ENCODE data around the gene CCR7.

Gene CCR7

DNA sequence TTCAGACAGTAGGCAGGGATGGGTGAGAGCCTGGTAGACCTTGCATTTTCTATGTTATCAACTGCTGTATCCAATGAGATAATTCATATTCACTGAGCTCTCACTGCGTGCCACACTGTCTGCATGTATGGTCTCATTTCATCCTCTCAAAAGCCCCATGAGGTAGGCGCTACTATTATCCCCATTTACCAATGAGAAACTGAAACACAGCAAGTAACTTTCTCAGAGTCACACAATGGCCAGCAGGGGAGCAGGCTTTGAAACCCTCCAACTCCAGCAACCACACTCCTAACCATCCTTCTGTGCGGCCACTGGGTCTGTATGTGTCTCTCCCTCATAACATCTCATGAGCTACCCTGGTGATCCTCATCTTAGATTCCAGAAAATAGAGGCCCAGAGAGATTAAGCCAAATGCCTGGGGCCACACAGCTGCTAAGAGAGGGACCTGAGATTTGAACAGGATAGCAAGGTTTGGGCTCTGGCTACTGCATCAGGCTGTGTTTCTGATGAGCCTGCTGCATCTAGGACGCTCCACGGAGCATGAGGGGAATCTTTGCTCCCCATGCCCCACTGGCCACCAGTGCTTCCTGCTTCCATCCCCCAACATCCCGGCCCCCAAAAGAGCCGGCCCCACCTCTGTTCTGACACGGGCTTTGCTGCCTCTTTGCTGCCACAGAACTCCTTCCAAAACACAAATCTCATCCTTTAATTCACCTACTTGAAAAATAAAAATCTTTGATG is 3.2 kb downstream of the CCR7 start:
- ATAC-seq (ENCODE audit: low read depth) (peak; percentile 48), DNase-seq (ENCODE audit: low spot score in 2 of 2) (peak in 1 of 2 donors; percentile 62)
- Mint-ChIP-seq H3K4me3 (peak overlapping the region; percentile 89), H3K36me3 (peaks cover 15% of the 10 kb centered on the region), H3K4me1 (peaks cover 50% of the 10 kb centered on the region), H3K9me3 (no peaks in the 10 kb centered on the region), H3K27me3 (no peaks in the 10 kb centered on the region), H3K27ac (peak overlapping the region; percentile 97)

- Mint-ChIP-seq H3K9me3 (no peaks in the 10 kb centered on the region), H3K27me3 (no peaks in the 10 kb centered on the region), H3K27ac (peak overlapping the region; percentile 97), H3K36me3 (peaks cover 17% of the 10 kb centered on the region), H3K4me1 (peaks cover 50% of the 10 kb centered on the region), H3K4me3 (peak overlapping the region; percentile 89)
- ATAC-seq (ENCODE audit: low read depth), result no peak
- DNase-seq (ENCODE audit: low spot score in 2 of 2), result no peak
Measured at GRCh38 chr17:40561294-40561870, 3.9 kb downstream of the CCR7 start.

GRCh38 chr17:40560592-40561293 is 4.5 kb downstream of the CCR7 start:
- Mint-ChIP-seq H3K27ac (peak overlapping the region; percentile 97), H3K4me3 (peak overlapping the region; percentile 89), H3K27me3 (no peaks in the 10 kb centered on the region), H3K9me3 (no peaks in the 10 kb centered on the region), H3K4me1 (peaks cover 44% of the 10 kb centered on the region), H3K36me3 (peaks cover 17% of the 10 kb centered on the region)
- peak; percentile 71 to 80 for DNase-seq (ENCODE audit: low spot score in 2 of 2)
- ATAC-seq (ENCODE audit: low read depth), result peak; percentile 51

DNA sequence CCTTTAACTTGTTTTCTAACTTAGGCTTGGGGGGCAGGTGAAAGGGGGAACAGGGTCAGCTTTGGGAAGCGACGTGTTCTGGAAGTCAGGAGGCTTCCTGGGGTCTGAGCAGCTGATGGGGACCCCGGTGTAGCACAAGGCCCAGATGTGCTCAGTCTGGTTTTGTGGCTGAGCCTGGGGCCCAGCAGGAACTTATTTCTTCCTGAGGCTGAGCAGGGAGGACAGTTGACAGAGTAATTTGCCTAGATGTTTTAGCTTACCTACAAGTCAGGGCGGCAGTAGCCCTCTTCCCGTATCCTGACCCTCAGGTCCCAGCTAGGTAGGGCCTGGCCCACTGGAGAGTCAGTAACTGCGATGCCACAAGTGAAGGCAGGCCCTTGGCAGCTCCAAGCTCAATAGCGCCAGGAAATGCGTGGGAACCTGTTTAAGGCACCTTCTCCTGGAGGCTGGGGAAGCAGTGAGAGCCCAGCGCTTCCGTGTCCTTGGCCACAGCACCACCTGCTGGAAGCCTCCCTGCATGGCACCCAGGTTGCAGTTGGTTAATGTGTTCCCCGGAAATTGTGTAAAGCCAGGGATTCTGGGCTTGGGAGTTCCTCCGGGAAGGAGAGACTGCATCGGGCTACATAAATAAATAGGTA is 5.2 kb downstream of the CCR7 start:
- Mint-ChIP-seq H3K27me3 (no peaks in the 10 kb centered on the region), H3K27ac (peak overlapping the region; percentile 97), H3K4me1 (peaks cover 43% of the 10 kb centered on the region), H3K4me3 (peak overlapping the region; percentile 89), H3K9me3 (no peaks in the 10 kb centered on the region), H3K36me3 (peaks cover 21% of the 10 kb centered on the region)
- DNase-seq (ENCODE audit: low spot score in 2 of 2) (peak; percentile 82 to 90), ATAC-seq (ENCODE audit: low read depth) (peak; percentile 31)

- peaks cover 47% of the 10 kb centered on the region for H3K4me1 Mint-ChIP-seq
Measured at GRCh38 chr17:40559564-40559916, 5.7 kb downstream of the CCR7 start.

DNA sequence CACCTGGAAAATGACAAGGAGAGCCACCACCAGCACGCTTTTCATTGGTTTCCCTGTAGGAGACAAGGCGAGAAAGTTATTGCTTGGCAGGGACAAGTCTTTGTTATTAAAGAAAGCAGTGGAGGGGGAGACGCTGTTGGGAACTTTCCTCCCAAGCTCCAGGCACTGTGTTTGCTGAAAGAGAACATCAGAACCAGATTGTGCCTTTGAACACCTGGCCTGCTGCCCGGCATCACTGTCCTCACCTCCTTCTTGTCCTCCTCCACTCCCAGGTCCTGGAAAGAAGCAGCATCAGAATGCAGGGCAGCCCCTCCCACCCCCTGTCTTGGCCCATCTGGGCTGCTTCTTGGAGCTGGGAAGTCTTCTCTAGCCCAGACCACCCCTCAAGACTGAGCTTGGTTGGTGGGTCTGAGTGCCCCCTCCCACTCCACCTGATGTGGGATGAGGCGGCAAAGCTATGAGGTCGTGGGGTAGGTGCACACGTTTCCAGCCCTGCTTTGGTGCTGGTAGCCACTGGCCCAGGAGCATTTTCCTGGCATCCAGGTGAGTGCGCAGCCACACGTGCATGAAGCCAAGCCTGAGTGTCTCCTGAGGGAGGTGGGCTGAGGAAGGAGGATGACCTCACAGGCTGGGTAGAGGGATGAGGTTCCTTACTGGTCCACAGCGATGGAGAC is 6.2 kb downstream of the CCR7 start:
- peaks cover 50% of the 10 kb centered on the region for H3K4me1 Mint-ChIP-seq
- peaks cover 29% of the 10 kb centered on the region for H3K36me3 Mint-ChIP-seq

More at GRCh38 chr17:40559564-40559916, 5.7 kb downstream of the CCR7 start:
- peaks cover 27% of the 10 kb centered on the region for H3K36me3 Mint-ChIP-seq
- no peak for DNase-seq (ENCODE audit: low spot score in 2 of 2)
- H3K27me3 Mint-ChIP-seq, result no peaks in the 10 kb centered on the region
- H3K4me3 Mint-ChIP-seq, result peak overlapping the region; percentile 89
- no peaks in the 10 kb centered on the region for H3K9me3 Mint-ChIP-seq
- no peak for ATAC-seq (ENCODE audit: low read depth)
- peak overlapping the region; percentile 97 for H3K27ac Mint-ChIP-seq

DNA sequence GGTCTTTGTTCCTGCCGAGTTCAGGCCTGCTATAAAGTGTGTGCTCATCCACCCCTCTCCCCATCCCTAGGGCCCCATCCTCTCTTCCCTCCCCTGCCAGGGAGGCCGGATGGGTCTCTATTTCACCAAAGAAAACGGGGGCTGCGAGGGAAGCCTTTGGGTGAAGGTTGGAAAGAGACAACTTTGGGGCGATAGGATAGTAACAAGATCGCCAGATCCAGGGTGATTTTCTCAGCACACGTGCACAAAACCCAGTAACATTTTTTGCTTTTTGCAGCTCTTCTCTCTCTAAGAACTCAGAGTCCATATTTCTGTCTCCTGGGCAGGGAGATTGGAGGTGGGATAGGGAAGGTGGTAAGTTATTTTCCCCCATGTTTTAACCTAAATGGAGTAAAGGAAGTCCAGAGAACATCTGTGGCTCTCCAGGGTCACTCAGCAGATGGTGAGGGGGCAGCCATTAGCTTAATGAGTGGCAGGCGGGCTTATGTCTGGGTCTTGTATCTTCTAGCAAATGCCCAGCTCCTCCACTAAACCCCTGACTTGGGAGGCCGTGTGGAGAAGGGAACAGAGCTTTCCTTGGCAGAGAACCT is 6.9 kb downstream of the CCR7 start:
- peaks cover 29% of the 10 kb centered on the region for H3K36me3 Mint-ChIP-seq
- no peaks in the 10 kb centered on the region for H3K9me3 Mint-ChIP-seq
- H3K4me1 Mint-ChIP-seq, result peaks cover 51% of the 10 kb centered on the region
- H3K27ac Mint-ChIP-seq, result peak overlapping the region; percentile 52
- no peak for ATAC-seq (ENCODE audit: low read depth)
- H3K4me3 Mint-ChIP-seq, result no peak overlapping the region
- DNase-seq (ENCODE audit: low spot score in 2 of 2), result no peak
- no peaks in the 10 kb centered on the region for H3K27me3 Mint-ChIP-seq

More for the DNA sequence above, 6.2 kb downstream of the CCR7 start:
- H3K4me3 Mint-ChIP-seq, result peak overlapping the region; percentile 43
- no peak for DNase-seq (ENCODE audit: low spot score in 2 of 2)
- H3K27ac Mint-ChIP-seq, result peak overlapping the region; percentile 97
- no peaks in the 10 kb centered on the region for H3K9me3 Mint-ChIP-seq
- no peaks in the 10 kb centered on the region for H3K27me3 Mint-ChIP-seq
- no peak for ATAC-seq (ENCODE audit: low read depth)

DNA sequence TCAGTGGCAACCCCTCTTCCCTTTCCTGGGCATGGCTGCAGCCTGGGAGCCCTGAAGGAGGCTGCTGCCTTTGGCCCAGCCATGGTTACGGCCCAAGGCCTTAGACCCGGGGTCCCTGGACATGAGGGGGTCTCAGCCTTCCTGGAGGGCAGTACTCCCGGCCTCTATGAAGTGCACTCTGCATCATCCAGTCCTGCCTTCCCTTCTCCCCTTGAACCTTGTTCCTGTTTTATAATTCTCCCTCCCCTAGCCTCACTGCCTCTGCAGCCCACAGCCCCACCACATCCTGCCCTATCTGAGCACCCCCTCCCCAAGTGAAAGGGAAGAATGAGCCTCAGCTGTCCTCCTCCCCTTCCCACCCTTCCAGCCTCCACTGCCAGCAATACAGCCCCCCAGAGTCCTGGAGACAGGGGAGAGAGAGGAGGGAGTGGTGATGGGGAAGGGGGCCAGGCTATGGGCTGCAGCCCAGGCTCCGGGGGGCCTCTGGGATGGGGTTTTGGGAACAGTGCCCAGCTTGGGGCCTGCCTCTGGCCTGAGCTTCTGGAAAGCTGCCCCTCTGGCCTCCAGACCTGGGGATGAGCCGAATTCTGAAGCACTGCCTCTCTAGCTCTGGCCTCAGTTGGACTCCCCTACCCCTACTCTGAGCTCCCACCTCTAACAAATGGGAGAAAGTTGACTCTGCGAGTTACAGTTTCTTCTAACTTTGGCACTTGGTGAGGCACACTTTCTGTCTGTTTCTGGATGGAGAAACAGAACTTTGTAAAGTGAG is 7.6 kb downstream of the CCR7 start:
- ATAC-seq (ENCODE audit: low read depth) (no peak), DNase-seq (ENCODE audit: low spot score in 2 of 2) (peak in 1 of 2 donors; percentile 11)
- peak overlapping the region; percentile 70 for H3K27ac Mint-ChIP-seq
- H3K36me3 Mint-ChIP-seq, result peaks cover 25% of the 10 kb centered on the region
- no peak overlapping the region for H3K4me3 Mint-ChIP-seq
- no peaks in the 10 kb centered on the region for H3K27me3 Mint-ChIP-seq
- H3K9me3 Mint-ChIP-seq, result no peaks in the 10 kb centered on the region
- H3K4me1 Mint-ChIP-seq, result peaks cover 54% of the 10 kb centered on the region

GRCh38 chr17:40556884-40557414 is 8.3 kb downstream of the CCR7 start:
- Mint-ChIP-seq H3K9me3 (no peaks in the 10 kb centered on the region), H3K27ac (peak overlapping the region; percentile 70), H3K4me1 (peaks cover 56% of the 10 kb centered on the region), H3K27me3 (no peaks in the 10 kb centered on the region), H3K4me3 (no peak overlapping the region), H3K36me3 (peaks cover 23% of the 10 kb centered on the region)
- DNase-seq (ENCODE audit: low spot score in 2 of 2), result no peak
- no peak for ATAC-seq (ENCODE audit: low read depth)

DNA sequence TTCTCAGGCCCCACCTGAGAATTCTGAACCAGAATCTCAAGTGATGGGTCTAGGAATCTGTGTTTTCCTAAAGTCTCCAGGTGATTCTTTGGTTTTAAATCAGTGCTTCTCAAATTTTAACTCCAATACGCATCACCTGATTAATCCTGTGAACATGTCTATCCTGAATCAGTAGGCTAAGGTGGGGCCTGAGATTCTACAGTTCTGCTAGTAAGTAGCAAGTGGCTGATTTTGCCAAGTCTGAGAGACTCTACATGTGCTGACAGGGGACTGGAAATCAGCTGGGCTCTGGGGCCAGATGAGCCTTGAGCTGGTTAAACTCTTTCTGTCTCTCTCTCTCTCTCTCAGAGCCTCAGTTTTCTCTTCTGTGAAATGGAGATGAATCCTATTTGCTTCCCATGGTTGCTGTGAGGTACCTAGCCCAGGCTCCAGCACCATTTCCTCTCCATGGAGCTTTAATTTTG is 9.0 kb downstream of the CCR7 start:
- Mint-ChIP-seq H3K4me1 (peaks cover 55% of the 10 kb centered on the region), H3K27me3 (no peaks in the 10 kb centered on the region), H3K36me3 (peaks cover 21% of the 10 kb centered on the region), H3K4me3 (no peak overlapping the region), H3K27ac (peak overlapping the region; percentile 70), H3K9me3 (no peaks in the 10 kb centered on the region)
- DNase-seq (ENCODE audit: low spot score in 2 of 2) (no peak), ATAC-seq (ENCODE audit: low read depth) (no peak)

DNA sequence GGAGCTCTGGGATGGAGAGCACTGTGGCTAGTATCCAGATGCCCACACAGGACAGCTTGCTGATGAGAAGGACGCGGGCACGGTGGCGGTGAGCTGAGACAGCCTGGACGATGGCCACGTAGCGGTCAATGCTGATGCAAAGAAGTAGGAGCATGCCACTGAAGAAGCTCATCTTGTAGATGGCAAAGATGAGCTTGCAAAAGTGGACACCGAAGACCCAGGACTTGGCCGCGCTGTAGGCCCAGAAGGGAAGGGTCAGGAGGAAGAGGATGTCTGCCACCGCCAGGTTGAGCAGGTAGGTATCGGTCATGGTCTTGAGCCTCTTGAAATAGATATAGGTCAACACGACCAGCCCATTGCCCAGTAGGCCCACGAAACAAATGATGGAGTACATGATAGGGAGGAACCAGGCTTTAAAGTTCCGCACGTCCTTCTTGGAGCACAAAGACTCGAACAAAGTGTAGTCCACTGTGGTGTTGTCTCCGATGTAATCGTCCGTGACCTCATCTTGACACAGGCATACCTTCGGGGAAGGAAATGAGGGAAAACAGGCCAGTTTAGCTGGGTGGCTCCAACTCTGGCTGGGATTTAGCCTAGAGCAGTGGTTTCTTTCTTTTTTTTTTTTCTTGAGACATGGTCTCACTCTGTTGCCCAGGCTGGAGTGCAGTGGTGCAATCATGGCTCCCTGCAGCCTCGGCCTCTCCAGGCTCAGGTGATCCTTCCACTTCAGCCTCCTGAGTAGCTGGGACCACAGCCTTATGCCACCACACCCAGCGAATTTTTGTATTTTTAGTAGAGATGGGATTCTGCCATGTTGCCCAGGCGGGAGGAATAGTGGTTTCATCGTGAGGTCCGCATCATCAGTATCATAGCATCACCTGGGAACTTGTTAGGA is 9.7 kb downstream of the CCR7 start:
- no peak overlapping the region for H3K4me3 Mint-ChIP-seq
- no peaks in the 10 kb centered on the region for H3K27me3 Mint-ChIP-seq
- peaks cover 21% of the 10 kb centered on the region for H3K36me3 Mint-ChIP-seq
- H3K4me1 Mint-ChIP-seq, result peaks cover 52% of the 10 kb centered on the region
- peak in 1 of 2 donors; percentile 11 for DNase-seq (ENCODE audit: low spot score in 2 of 2)
- ATAC-seq (ENCODE audit: low read depth), result no peak
- no peaks in the 10 kb centered on the region for H3K9me3 Mint-ChIP-seq
- peak overlapping the region; percentile 70 for H3K27ac Mint-ChIP-seq

Data from memory B cell (primary cell).